ENCODE measurements around the gene NDUFB6. TPM values are rescaled to one million over a fixed set of nuclear protein-coding genes. Genes with fewer than 3 reads are reported as not detected.
"Not testable (repeated sequence)": the region's sequence is repeated elsewhere in the genome, so short reads cannot be mapped to it uniquely, and the experiment has no call there.

NDUFB6 gene
- total RNA-seq, 1 donor from 2014 or later, result 34.7 TPM

- peak; percentile 6 for ATAC-seq
- no peak for DNase-seq (ENCODE audit: low spot score)
Observed at GRCh38 chr9:32524892-32525708, 47.9 kb downstream of the NDUFB6 start.

DNA sequence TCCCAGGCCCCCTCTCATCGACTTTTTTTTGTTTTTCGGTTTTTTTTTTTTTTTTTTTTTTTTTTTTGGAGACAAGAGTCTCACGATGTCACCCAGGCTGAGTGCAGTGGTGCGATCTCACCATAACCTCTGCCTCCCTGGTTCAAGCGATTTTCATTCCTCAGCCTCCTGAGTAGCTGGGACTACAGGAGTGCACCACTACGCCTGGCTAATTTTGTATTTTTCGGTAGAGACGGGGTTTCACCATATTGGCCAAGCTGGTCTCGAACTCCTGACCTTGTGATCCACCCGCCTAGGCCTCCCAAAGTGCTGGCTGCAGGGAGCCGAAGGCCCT lies 48.4 kb downstream of the NDUFB6 start:
- not testable (repeated sequence) for ATAC-seq; DNase-seq (ENCODE audit: low spot score)

GRCh38 chr9:32523910-32524309 lies 49.0 kb downstream of the NDUFB6 start:
- DNase-seq (ENCODE audit: low spot score) (no peak), ATAC-seq (peak; percentile 44)

DNA sequence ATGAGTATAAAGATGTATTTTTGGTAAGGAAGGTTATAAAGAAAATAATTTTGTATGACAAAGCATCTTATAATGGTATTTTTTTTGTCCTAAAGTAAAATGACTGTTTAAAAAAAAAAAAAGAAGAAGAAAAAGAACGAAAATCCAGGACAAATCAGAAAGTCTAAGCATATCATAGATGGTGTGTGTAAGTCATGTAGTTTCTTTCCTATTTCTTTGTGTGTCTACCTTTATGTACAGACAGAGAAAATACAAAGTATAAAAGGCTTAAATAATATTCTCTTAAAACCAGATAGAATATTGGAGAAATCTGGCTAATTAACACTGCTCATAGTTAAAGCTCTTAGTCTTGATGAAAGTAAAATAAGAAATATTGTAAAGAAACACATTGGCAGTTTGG lies 54.7 kb downstream of the NDUFB6 start:
- DNase-seq (ENCODE audit: low spot score) (no peak), ATAC-seq (no peak)

GRCh38 chr9:32516241-32516640 lies 56.7 kb downstream of the NDUFB6 start:
- DNase-seq (ENCODE audit: low spot score), result no peak
- no peak for ATAC-seq

DNA sequence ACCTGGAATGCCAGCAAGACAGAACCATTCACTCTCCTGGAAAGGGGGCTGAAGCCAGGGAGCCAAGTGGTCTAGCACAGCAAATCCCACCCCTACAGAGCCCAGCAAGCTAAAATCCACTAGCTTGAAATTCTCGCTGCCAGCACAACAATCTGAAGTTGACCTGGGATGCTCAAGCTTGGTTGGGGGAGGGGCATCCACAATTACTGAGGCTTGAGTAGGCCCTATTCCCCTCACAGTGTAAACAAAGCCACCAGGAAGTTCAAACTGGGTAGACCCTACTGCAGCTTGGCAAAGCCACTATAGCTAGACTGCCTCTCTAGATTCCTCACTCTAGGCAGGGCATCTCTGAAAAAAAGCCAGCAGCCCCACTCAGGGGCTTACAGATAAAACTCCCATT lies 64.2 kb downstream of the NDUFB6 start:
- no peak for ATAC-seq
- no peak for DNase-seq (ENCODE audit: low spot score)

DNA sequence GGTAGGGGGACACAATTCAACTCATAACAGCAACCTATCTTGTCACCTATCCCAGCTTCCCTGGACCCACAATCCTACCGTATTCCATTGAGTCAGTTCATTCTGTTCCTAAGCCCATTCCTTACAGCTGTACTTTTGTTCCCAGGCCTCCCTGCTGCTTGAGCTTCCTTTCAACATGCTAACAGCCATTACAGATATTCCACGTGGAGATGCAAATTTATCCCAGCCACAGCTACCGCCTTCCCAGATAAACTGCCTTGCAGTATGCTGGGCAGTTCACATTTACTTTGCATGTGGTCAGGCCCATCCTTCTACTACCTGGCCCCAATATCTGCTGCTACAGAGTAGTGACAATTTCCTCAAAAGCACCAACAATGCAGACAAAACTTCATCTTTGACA lies 70.0 kb downstream of the NDUFB6 start:
- DNase-seq (ENCODE audit: low spot score), result no peak
- no peak for ATAC-seq

Other genes with a start within 250 kb of the NDUFB6 start
- gene ACO1, start 188.5 kb downstream of the NDUFB6 start, total RNA-seq, result 102 TPM
- gene RIGI, start 47.0 kb downstream of the NDUFB6 start, total RNA-seq, result 2.9 TPM
- gene SMIM27, start 20.8 kb downstream of the NDUFB6 start, total RNA-seq, result 5.2 TPM
- gene TOPORS, start 20.6 kb downstream of the NDUFB6 start, total RNA-seq, result 6.6 TPM
- gene TAF1L, start 62.5 kb upstream of the NDUFB6 start, total RNA-seq, result not detected
- gene TMEM215, start 210.4 kb upstream of the NDUFB6 start, total RNA-seq, result not detected

Data from left lobe of liver (tissue), 2 donors.